ENCODE measurements around the gene ZHX3.

DNA sequence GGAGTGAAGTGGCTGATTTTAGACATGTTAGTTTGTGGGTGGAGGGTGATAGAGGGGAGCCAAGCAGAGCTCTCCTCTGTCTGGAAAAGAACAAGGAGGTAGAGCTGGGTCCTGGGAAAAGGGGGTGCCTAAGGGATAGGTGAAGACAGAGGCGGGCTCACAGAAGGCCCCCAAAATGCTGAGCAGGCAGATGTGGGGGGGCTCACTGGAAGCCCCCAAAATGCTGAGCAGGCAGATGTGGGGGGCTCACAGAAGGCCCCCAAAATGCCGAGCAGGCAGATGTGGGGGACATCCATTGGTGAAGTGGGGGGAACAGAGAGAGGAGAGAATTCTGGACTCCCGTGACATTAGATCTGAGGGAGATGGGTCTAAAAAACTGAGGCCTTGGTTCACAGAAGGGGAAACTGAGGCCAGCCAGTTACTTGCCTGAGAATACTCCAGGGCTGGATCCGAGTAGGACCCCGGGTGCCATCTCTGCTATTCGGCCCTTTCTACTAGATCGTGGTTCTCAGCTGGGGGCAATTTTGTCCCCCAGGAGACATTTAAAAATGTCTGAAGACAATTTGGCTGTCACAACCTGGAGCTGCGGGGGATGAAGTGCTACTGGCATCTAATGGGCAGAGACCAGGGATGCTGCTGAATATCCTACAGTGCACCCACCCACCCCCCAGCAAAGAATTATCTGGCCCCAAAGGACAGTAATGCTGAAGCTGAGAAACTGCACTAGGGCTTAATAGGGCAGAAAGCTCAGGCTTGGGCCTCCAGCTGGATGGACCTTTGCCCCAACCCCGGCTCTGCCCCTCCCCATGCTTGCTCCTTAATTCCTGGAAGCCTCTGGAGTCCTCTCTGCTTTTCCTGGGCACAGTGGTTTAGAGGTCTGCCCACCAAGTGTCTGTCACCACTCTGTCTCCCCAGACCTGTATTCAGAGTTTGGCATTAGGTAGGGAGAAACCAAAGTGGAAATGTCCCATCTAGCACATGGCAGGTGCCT is 25.2 kb upstream of the ZHX3 start:
- TF ChIP-seq, protein P1, sequence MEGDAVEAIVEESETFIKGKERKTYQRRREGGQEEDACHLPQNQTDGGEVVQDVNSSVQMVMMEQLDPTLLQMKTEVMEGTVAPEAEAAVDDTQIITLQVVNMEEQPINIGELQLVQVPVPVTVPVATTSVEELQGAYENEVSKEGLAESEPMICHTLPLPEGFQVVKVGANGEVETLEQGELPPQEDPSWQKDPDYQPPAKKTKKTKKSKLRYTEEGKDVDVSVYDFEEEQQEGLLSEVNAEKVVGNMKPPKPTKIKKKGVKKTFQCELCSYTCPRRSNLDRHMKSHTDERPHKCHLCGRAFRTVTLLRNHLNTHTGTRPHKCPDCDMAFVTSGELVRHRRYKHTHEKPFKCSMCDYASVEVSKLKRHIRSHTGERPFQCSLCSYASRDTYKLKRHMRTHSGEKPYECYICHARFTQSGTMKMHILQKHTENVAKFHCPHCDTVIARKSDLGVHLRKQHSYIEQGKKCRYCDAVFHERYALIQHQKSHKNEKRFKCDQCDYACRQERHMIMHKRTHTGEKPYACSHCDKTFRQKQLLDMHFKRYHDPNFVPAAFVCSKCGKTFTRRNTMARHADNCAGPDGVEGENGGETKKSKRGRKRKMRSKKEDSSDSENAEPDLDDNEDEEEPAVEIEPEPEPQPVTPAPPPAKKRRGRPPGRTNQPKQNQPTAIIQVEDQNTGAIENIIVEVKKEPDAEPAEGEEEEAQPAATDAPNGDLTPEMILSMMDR (CRISPR knock-in tag; IDR thresholded peaks at IDR 0.05): no peak
- TF ChIP-seq ZBTB20 (CRISPR knock-in tag; IDR thresholded peaks at IDR 0.05; ENCODE audit: borderline replicate concordance, low read depth) (no peak), NFE2 (CRISPR knock-in tag; IDR thresholded peaks at IDR 0.05) (no peak)
- TF ChIP-seq, protein P2, sequence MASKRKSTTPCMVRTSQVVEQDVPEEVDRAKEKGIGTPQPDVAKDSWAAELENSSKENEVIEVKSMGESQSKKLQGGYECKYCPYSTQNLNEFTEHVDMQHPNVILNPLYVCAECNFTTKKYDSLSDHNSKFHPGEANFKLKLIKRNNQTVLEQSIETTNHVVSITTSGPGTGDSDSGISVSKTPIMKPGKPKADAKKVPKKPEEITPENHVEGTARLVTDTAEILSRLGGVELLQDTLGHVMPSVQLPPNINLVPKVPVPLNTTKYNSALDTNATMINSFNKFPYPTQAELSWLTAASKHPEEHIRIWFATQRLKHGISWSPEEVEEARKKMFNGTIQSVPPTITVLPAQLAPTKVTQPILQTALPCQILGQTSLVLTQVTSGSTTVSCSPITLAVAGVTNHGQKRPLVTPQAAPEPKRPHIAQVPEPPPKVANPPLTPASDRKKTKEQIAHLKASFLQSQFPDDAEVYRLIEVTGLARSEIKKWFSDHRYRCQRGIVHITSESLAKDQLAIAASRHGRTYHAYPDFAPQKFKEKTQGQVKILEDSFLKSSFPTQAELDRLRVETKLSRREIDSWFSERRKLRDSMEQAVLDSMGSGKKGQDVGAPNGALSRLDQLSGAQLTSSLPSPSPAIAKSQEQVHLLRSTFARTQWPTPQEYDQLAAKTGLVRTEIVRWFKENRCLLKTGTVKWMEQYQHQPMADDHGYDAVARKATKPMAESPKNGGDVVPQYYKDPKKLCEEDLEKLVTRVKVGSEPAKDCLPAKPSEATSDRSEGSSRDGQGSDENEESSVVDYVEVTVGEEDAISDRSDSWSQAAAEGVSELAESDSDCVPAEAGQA (IDR thresholded peaks at IDR 0.05; ENCODE audit: low read depth): no peak
- TF ChIP-seq, protein P2 (CRISPR knock-in tag; IDR thresholded peaks at IDR 0.05; ENCODE audit: borderline replicate concordance): no peak
- TF ChIP-seq, protein P3, sequence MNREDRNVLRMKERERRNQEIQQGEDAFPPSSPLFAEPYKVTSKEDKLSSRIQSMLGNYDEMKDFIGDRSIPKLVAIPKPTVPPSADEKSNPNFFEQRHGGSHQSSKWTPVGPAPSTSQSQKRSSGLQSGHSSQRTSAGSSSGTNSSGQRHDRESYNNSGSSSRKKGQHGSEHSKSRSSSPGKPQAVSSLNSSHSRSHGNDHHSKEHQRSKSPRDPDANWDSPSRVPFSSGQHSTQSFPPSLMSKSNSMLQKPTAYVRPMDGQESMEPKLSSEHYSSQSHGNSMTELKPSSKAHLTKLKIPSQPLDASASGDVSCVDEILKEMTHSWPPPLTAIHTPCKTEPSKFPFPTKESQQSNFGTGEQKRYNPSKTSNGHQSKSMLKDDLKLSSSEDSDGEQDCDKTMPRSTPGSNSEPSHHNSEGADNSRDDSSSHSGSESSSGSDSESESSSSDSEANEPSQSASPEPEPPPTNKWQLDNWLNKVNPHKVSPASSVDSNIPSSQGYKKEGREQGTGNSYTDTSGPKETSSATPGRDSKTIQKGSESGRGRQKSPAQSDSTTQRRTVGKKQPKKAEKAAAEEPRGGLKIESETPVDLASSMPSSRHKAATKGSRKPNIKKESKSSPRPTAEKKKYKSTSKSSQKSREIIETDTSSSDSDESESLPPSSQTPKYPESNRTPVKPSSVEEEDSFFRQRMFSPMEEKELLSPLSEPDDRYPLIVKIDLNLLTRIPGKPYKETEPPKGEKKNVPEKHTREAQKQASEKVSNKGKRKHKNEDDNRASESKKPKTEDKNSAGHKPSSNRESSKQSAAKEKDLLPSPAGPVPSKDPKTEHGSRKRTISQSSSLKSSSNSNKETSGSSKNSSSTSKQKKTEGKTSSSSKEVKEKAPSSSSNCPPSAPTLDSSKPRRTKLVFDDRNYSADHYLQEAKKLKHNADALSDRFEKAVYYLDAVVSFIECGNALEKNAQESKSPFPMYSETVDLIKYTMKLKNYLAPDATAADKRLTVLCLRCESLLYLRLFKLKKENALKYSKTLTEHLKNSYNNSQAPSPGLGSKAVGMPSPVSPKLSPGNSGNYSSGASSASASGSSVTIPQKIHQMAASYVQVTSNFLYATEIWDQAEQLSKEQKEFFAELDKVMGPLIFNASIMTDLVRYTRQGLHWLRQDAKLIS (CRISPR knock-in tag; IDR thresholded peaks at IDR 0.05): no peak
